Hematopoietic multipotent progenitor cell (in vitro differentiated cells): Measurements from ENCODE around the gene TMEM121B. TPM values are rescaled to one million over a fixed set of nuclear protein-coding genes. Genes with fewer than 3 reads are reported as not detected.
A peak's percentile ranks its signal among the peaks of the same experiment; 100 is the strongest.

Source experiments
- DNase-seq, 3 donors: peaks; one replicate each; pipeline ENCODE4 v3.0.0-alpha.2; 2011 to 2015; ENCODE audit warnings: low read depth in 2 of 3, low spot score in 2 of 3
- total RNA-seq: library from RNA; depleted of rRNA; stranded (reverse); fragments of >200 nt; gene quantifications from one replicate; pipeline ENCODE4 v1.2.3, GENCODE V29; 2012

TMEM121B gene
- total RNA-seq, 1 donor, result under 0.01 TPM

DNA sequence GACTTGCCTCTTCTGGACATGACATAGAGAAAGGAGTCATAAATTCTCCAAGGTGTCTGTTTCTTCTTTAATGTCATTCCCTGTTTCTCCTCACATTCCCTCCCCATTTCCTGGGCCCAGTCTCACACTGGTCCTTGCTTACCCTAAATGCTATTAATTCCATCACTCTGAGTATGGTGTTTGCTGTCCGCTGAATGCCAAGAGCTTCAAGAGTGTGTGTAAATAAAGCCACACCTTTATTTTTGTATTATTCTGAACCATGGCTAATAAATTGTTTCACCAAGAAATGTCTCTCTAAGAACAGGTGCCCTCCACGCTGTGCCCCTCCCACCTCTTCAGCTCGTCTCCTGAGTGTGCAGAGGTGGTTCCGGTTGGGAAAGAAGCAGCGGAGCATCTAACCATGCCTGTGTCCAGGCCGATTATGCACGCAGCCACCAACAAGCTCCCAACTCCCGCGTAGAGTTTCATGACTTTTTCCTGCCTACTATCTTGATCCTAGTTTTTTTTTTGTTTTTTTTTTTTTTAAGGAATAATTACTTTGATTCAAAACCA is 8.6 kb downstream of the TMEM121B start:
- no peak for DNase-seq

DNA sequence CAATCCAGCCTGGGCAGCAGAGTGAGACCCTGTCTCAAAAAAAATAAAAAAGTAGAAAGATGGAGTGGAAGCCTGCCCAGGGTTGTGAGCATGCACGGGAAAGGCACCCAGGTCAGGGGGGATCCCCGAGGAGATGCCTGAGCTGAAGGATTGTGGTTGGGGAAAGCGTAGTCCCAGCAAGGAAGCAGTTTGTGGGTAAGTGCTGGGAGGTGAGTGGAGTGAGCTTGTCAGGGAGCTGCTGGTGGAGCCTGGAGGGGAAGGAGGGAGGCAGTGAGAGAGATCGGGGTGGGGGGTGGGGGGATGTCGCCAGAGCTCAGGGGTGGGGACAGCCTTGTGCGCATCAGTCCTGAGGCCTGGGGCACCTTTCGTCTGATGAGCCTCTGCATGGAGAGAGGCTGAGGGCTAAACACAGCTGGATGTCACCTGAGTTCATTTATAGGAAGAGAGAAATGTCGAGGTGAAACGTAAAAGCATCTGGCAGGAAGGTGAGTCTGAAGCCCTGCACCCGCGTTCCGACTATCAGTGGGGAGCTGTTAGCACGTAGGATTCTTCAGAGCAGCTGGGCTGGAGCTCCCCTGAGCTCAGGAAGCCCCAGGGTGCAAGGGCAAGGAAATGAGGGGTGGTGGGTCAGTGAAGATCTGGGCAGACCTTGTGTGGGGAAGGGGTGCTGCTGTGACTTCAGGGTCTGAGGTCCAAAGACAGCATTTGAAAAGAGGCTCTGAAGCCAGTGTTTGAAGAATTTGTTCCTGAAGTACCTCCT is 10.2 kb downstream of the TMEM121B start:
- no peak for DNase-seq

DNA sequence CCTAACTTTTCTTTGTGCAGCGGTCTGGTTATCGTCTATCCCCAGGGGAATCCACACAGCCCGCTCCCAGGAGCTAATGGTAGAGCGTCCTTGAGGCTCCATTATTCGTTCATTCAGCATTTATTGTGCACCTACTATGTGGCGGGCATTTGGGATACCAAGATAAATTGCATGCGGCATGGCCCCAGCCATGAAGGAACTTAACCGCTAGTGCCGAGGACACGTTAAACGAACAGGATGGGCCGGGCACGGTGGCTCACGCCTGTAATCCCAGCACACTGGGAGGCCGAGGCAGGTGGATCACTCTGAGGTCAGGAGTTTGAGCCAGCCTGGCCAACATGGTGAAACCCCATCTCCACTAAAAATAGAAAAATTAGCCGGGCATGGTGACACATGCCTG is 11.2 kb downstream of the TMEM121B start:
- DNase-seq, result no peak

DNA sequence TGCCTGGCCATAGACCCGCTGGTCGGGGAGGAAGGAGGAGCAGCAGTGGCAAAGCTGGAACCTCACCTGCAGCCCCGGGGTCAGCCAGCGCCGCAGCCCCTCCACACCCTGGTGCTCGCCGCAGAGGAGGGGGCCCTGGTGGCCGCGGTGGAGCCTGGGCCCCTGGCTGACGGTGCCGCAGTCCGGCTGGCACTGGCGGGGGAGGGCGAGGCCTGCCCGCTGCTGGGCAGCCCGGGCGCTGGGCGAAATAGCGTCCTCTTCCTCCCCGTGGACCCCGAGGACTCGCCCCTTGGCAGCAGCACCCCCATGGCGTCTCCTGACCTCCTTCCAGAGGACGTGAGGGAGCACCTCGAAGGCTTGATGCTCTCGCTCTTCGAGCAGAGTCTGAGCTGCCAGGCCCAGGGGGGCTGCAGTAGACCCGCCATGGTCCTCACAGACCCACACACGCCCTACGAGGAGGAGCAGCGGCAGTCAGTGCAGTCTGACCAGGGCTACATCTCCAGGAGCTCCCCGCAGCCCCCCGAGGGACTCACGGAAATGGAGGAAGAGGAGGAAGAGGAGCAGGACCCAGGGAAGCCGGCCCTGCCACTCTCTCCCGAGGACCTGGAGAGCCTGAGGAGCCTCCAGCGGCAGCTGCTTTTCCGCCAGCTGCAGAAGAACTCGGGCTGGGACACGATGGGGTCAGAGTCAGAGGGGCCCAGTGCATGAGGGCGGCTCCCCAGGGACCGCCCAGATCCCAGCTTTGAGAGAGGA is 11.9 kb downstream of the TMEM121B start:
- DNase-seq, result no peak

DNA sequence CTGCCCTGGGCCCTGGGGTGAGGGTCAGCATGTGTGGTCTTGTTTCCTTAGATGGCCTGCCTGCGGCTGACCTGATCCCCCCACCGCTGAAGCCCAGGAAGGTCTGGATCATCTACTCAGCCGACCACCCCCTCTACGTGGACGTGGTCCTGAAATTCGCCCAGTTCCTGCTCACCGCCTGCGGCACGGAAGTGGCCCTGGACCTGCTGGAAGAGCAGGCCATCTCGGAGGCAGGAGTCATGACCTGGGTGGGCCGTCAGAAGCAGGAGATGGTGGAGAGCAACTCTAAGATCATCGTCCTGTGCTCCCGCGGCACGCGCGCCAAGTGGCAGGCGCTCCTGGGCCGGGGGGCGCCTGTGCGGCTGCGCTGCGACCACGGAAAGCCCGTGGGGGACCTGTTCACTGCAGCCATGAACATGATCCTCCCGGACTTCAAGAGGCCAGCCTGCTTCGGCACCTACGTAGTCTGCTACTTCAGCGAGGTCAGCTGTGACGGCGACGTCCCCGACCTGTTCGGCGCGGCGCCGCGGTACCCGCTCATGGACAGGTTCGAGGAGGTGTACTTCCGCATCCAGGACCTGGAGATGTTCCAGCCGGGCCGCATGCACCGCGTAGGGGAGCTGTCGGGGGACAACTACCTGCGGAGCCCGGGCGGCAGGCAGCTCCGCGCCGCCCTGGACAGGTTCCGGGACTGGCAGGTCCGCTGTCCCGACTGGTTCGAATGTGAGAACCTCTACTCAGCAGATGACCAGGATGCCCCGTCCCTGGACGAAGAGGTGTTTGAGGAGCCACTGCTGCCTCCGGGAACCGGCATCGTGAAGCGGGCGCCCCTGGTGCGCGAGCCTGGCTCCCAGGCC is 12.7 kb downstream of the TMEM121B start:
- DNase-seq, result no peak

DNA sequence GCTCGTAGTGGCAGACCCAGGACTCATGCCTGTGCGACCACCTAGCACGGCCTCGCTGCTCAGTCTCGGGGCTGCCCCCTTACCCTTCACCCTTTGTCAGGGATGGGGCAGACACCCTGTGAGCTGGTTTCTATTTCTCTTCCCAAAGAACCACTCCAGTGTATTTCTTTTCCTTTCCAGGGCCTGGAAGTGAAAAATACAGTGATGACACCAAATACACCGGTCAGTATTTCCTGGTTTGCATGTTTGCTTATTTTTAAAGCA is 13.7 kb downstream of the TMEM121B start:
- no peak for DNase-seq

DNA sequence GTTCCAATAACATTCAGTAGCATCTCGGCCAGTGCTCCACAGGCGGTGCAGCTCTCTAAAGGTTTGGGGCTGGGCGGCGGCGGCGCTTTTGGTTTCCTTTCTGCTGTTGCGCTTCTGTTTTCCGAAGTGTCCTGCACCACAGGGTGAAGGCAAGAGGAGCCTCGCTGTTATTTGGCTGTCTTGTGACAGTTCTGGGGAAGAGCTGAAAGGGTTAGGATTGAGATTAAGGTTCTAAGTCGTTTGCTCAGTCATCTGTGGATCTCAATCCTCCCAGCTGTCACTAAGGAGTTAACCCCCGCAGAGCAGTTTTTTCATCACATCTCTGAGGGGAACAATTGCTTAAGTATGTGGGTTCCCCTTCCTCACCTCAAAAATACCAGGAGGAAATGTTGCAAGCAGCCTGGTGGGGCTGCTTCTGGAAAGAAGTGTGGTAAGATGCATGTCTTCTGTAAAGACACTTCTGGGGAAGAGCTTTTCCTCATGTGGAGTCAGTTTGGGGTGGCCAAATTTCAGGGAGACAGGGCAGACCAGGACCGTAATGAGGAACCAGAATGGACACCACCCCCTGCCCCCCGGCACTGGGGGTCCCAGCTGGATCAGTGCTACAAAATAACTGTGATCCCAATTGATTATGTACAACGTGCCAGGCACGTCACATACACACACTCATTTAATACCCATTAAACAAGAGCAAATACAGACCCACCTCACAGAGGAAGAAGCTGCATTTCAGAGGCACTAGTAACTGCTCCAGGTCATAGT is 14.2 kb downstream of the TMEM121B start:
- peak in 1 of 3 donors; percentile 79 for DNase-seq

DNA sequence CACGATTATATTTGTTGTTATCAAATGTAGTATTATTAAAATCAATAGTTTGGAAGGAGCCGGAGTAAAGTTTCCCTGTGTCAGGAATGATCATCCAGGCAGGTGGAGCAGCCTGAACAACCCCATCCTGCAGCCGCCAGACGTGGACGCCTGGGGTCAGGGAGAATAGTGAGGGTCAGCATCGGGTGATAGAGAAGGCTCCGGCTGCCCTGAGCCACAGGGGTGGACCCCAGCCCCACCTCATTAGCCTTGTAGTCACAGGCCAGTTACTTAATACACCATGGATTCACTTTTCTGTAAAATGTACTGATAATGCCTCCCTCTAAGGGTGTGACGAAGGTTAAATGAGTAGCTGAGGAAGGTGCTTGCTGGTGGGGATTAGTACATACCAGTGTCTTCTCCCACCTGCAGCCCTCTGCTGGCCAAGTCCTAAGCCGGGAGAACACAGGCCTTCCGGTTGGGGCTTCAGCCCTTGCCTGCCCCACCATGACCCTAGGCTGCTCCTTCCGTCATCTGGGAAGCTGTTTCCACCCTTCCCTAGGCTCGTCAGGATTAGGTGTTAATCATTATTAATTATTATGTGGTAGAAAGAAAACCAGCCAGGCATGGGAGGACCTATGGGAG is 14.9 kb downstream of the TMEM121B start:
- no peak for DNase-seq

DNA sequence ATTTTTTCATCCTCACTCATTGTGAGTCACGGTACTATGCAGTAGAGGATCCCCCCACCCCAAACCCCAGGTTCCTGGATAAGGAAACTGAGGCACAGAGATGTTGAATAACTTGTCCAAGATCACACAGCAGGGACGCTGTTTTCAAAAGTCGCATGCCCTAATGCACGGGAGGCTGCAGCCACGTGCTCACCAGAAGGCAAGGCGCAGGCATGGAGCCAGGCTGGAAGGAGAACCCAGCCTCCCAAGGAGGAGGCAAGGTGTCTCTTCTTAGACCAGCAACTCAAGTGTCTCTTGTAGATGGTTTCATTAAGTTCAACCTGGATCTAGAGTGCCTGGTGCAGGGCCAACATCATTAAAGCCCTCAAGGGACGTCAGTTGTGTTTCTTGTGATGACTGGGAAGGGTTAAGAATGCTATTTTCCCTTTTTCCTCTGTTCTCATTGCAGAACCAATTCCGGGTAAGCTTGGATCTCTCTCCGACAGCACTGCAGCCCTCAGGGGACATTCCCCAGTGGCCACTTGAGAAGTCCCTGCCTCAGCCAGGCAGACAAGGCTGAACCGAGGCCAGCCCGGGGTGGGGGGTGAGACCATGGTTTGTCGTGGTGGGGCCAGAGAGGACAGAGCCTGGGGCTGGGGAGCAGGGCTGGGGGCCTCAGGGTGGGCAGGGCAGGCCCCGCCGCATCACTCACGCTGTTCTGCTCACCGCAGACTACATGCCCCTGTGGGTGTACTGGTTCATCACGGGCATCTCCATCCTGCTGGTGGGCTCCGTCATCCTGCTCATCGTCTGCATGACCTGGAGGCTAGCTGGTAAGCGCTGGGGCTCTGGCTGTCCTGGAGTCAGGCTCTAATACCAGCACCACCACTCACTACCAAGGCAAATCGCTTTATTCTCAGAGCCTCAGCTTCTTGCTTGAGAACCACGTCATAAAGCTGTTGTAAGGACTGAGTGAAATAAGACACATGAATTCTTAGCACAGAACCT is 15.7 kb downstream of the TMEM121B start:
- no peak for DNase-seq

DNA sequence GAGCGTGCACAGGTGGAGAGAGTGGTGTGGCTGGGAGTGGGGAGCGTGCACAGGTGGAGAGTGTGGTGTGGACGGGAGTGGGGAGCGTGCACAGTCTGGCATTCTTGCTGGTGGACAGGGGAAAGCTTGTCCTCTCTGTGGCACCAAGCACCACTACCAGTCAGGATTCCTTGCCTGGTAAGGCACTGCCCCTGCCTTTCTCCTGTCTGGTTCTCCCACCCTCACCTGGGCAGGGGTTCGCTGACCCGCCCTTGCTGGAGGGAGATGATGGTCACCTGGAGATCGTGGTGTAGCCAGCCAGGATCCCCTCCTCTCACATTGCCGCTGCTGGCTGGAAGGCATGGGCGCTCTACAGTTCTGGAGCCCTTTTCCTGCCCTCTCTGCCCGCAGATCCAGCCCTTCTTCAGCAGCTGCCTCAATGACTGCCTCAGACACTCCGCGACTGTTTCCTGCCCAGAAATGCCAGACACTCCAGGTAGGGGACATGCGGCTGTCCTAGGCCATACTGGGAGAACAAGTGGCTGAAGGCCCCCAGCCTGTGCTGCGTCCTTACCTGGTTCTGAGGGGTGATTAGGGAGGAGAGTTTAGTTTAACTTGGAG is 16.7 kb downstream of the TMEM121B start:
- DNase-seq, result no peak

DNA sequence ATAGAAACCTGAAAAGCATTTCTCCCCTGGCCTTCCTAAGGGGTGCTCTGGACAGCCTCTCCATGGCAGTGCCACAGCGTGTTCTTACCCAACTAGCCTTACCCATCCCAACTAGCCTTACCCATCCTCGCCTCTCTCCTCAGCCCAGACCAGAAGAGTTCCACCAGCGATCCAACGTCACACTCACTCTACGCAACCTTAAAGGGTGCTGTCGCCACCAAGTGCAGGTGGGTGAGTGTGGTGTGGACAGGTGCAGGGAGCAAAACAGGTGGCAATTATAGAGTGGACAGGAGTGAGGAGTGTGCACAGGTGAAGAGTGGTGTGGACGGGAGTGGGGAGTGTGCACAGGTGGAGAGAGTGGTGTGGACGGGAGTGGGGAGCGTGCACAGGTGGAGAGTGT is 17.8 kb downstream of the TMEM121B start:
- DNase-seq, result no peak

DNA sequence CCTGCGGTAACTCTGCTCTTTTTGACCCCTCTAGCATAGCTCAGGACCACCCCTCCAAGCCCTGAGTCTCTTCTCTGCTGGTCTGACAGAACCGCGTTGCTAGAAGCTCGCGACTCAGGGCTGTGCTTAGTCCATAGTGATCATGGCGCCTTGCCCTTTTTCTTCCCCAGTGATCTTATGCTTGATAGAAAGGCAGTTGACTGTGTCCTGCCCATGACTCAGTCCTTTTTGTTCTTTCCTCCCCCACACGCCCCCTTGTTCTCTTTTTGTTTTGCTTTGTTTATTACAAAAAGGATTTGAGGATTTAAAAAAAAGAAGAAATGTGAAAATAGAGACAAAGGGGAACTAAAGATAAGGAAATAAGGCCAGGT is 18.9 kb downstream of the TMEM121B start:
- DNase-seq, result peak in 1 of 3 donors; percentile 61

DNA sequence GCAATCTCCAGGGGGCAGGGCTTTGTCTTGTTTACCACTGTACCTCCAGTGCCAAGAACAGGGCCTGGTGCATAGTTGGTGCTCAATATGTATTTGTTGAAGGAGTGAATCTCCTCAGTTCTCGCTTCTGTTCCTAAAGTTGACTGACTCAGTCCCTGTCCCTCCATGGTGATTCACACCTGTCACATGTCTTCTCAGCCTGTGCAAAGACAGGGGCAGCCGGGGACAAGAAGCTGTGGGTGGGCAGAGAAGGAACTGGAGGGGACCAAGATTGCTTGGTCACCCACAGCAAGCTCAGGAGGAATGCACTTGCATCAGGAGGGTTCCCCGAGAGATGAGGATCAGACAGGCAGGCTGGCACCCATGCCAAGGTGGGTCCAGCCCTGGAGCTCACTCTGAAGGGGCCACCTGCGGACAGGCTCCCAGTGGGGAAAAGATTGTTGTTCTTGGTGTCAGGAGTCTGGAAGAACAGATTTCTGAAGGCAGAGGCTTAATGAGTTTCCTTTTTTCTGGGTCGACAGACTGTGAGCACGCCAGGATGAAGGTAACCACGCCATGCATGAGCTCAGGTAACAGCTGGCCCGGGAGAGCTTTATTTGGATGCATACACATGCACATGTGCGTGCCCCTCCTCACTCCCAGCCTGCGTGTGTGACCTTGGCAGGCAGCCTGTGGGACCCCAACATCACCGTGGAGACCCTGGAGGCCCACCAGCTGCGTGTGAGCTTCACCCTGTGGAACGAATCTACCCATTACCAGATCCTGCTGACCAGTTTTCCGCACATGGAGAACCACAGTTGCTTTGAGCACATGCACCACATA is 19.5 kb downstream of the TMEM121B start:
- DNase-seq, result no peak

DNA sequence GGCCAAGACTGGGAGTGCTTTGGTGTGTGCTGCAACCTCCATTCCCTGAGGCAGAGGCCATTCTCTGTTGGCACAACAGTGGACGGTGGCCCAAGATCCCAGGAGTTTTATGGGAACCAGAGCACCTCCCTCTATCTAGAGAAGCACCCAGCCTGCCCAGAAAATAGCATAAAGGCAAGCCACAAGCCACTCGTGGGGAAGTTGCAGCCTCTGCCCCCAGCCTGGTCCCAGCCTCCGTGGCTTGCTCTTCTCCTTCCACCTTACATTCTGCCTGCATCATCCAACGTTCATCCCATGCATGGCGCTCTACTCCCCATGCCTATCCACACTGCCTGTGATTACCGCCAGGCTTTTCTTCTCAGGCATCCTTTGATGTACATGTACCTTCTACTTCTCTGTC is 20.5 kb downstream of the TMEM121B start:
- no peak for DNase-seq

DNA sequence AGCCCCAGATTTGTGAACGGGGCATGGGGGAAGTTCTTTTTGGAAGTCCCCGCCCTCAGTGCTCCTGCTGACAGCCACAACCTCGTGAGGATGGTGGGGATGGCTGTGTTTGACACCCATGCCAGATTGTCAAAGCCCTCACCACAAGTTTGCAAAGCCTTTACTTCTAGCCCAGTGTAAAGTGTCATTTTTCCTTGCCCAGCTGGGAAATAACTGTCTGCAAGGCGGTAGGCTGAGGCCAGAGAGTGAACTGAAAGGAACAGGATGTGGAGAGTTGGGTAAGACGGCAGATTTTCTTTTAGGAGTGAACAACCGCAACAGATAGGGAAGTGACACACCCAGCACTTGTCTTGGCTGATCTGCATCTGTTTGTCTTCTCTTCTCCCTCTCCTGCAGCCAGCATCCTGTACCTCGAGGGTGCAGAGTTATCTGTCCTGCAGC is 22.8 kb downstream of the TMEM121B start:
- peak in 1 of 3 donors; percentile 69 for DNase-seq

DNA sequence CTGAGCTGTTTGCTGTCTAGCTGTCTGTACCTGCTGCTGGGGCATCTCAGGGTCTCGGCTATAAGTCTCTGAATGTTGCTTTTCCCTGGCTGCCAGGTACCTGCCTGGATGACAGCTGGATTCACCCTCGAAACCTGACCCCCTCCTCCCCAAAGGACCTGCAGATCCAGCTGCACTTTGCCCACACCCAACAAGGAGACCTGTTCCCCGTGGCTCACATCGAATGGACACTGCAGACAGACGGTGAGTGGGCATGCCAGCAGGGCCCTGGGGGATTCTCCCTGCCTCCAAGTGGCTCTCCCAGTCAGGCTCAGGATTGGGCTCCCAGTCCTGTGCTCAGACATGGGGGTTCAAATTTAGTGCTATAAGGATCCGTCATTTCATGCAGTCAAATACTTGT is 23.5 kb downstream of the TMEM121B start:
- no peak for DNase-seq

DNA sequence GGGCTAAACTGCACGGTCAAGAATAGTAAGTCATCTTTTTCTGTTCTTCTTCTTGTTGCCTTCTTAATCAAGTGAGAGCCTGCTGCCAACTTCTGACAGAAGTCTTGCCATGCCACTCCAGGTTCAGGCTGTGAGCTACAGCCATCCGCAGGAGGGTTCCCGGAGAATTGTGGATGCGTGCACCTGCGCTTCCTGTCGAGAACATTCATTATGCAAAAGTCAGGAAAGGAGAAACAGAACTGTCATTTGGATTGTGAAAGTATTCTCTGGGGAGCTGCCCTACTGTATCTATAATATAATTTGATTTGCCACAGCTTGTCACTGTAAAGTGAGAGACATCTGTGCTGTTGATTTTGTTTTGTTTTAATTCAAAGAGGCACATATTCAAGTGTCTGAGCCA is 24.1 kb downstream of the TMEM121B start:
- DNase-seq, result no peak

DNA sequence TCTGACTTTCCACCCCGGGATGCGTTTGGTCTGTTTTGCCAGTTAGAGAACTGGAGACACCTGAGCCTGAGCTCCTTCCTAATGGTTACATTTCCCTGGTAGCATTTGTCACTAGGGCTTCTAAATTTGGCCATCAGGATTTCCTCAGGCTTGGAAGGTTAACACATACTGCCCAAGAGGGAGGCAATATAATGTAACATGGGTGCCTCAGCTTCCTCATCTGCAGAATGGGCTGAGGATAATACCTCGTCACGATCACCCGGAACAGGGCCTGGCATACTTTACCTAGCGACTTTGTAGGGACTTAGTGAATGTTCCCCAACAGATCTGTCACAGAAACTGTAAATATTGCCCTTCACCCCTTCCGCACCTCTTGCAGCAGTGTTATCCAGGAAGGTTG is 25.1 kb downstream of the TMEM121B start:
- DNase-seq, result no peak
